Mucosa of stomach (tissue), 1 donor: ENCODE measurements around the gene UGT1A4.

ENCODE experiments used
- H3K27me3 ChIP-seq: one replicate; pipeline ENCODE4 v1.7.0; 2013; ENCODE audit warnings: mild to moderate bottlenecking, low read length; ENCODE audit not compliant: control insufficient read depth, insufficient read depth
- H3K36me3 ChIP-seq: one replicate; pipeline ENCODE4 v1.7.0; 2013; ENCODE audit warnings: low read length; ENCODE audit not compliant: control insufficient read depth, insufficient read depth
- H3K4me1 ChIP-seq: one replicate; pipeline ENCODE4 v1.7.0; 2013; ENCODE audit warnings: mild to moderate bottlenecking, low read length; ENCODE audit not compliant: control insufficient read depth, insufficient read depth
- H3K4me3 ChIP-seq: one replicate; pipeline ENCODE4 v1.7.0; 2013; ENCODE audit warnings: low read length
- H3K9ac ChIP-seq: one replicate; pipeline ENCODE4 v1.7.0; 2013; ENCODE audit warnings: mild to moderate bottlenecking, low read length, moderate library complexity
- H3K9me3 ChIP-seq: one replicate; pipeline ENCODE4 v1.7.0; 2013; ENCODE audit warnings: mild to moderate bottlenecking, low read length, moderate library complexity; ENCODE audit not compliant: control insufficient read depth
- donor health status: Pancreatic carcinoma.

Gene UGT1A4

GRCh38 chr2:233718552-233718951, at the start of gene UGT1A4:
Gene UGT1A4 (plus strand): TSS chr2:233718736. CDS start chr2:233718821, 85 bp downstream.
- H3K9ac ChIP-seq = no peak within 1 kb of the TSS
- no peaks in the 10 kb centered on the region for H3K4me1 ChIP-seq
- no peak within 1 kb of the TSS for H3K4me3 ChIP-seq
- no peaks in the 10 kb centered on the region for H3K36me3 ChIP-seq
- no peaks in the 10 kb centered on the region for H3K27me3 ChIP-seq
- H3K9me3 ChIP-seq = no peaks in the 10 kb centered on the region

GRCh38 chr2:233671290-233672161, 47.0 kb upstream of the UGT1A4 start, which contains the start of gene UGT1A9:
Gene UGT1A9 (plus strand): TSS chr2:233671898. CDS start chr2:233671935, 37 bp downstream.
- no peaks in the 10 kb centered on the region for H3K9me3 ChIP-seq
- H3K4me3 ChIP-seq = no peak within 1 kb of the TSS
- H3K27me3 ChIP-seq = no peaks in the 10 kb centered on the region
- H3K9ac ChIP-seq = no peak within 1 kb of the TSS
- H3K36me3 ChIP-seq = no peaks in the 10 kb centered on the region
- H3K4me1 ChIP-seq = no peaks in the 10 kb centered on the region

GRCh38 chr2:233672886-233673285, 45.6 kb upstream of the UGT1A4 start:
- Histone ChIP-seq H3K9me3 (no peaks in the 10 kb centered on the region), H3K9ac (no peak overlapping the region), H3K36me3 (no peaks in the 10 kb centered on the region), H3K4me1 (no peaks in the 10 kb centered on the region), H3K27me3 (no peaks in the 10 kb centered on the region), H3K4me3 (no peak overlapping the region)

GRCh38 chr2:233673896-233674295, 44.6 kb upstream of the UGT1A4 start:
- Histone ChIP-seq H3K36me3 (no peaks in the 10 kb centered on the region), H3K27me3 (no peaks in the 10 kb centered on the region), H3K4me3 (no peak overlapping the region), H3K9me3 (no peaks in the 10 kb centered on the region), H3K9ac (no peak overlapping the region), H3K4me1 (no peaks in the 10 kb centered on the region)

- no peak overlapping the region for H3K4me3 ChIP-seq
- no peaks in the 10 kb centered on the region for H3K36me3 ChIP-seq
- no peak overlapping the region for H3K9ac ChIP-seq
- no peaks in the 10 kb centered on the region for H3K27me3 ChIP-seq
- H3K4me1 ChIP-seq = no peaks in the 10 kb centered on the region
- no peaks in the 10 kb centered on the region for H3K9me3 ChIP-seq
These were observed 44.2 kb upstream of the UGT1A4 start for GRCh38 chr2:233674314-233674713.

- no peak overlapping the region for H3K9ac ChIP-seq
- H3K4me1 ChIP-seq = no peaks in the 10 kb centered on the region
- no peaks in the 10 kb centered on the region for H3K9me3 ChIP-seq
- no peaks in the 10 kb centered on the region for H3K36me3 ChIP-seq
- H3K27me3 ChIP-seq = no peaks in the 10 kb centered on the region
- no peak overlapping the region for H3K4me3 ChIP-seq
These were observed 43.5 kb upstream of the UGT1A4 start for GRCh38 chr2:233674995-233675394.

- no peak overlapping the region for H3K9ac ChIP-seq
- H3K27me3 ChIP-seq = no peaks in the 10 kb centered on the region
- no peaks in the 10 kb centered on the region for H3K4me1 ChIP-seq
- no peaks in the 10 kb centered on the region for H3K36me3 ChIP-seq
- no peaks in the 10 kb centered on the region for H3K9me3 ChIP-seq
- no peak overlapping the region for H3K4me3 ChIP-seq
These were observed 42.5 kb upstream of the UGT1A4 start for GRCh38 chr2:233676046-233676445.

- no peaks in the 10 kb centered on the region for H3K4me1 ChIP-seq
- H3K9ac ChIP-seq = no peak overlapping the region
- no peaks in the 10 kb centered on the region for H3K36me3 ChIP-seq
- H3K9me3 ChIP-seq = no peaks in the 10 kb centered on the region
- no peak overlapping the region for H3K4me3 ChIP-seq
- no peaks in the 10 kb centered on the region for H3K27me3 ChIP-seq
These were observed 39.3 kb upstream of the UGT1A4 start for GRCh38 chr2:233679196-233679595.

GRCh38 chr2:233680361-233681045, 38.0 kb upstream of the UGT1A4 start:
- Histone ChIP-seq H3K4me1 (no peaks in the 10 kb centered on the region), H3K36me3 (no peaks in the 10 kb centered on the region), H3K9me3 (no peaks in the 10 kb centered on the region), H3K27me3 (no peaks in the 10 kb centered on the region), H3K4me3 (no peak overlapping the region), H3K9ac (no peak overlapping the region)

- no peaks in the 10 kb centered on the region for H3K9me3 ChIP-seq
- no peak within 1 kb of the TSS for H3K9ac ChIP-seq
- no peaks in the 10 kb centered on the region for H3K36me3 ChIP-seq
- H3K27me3 ChIP-seq = no peaks in the 10 kb centered on the region
- peaks cover under 1% of the 10 kb centered on the region for H3K4me1 ChIP-seq
- no peak within 1 kb of the TSS for H3K4me3 ChIP-seq
These were observed 36.9 kb upstream of the UGT1A4 start, which contains the start of gene UGT1A7 for GRCh38 chr2:233681521-233682099. Gene UGT1A7 (plus strand): TSS chr2:233681901. CDS start chr2:233681938, 37 bp downstream.

GRCh38 chr2:233684640-233685039, 33.9 kb upstream of the UGT1A4 start:
- Histone ChIP-seq H3K4me1 (peaks cover 21% of the 10 kb centered on the region), H3K27me3 (no peaks in the 10 kb centered on the region), H3K4me3 (no peak overlapping the region), H3K36me3 (no peaks in the 10 kb centered on the region), H3K9ac (no peak overlapping the region), H3K9me3 (no peaks in the 10 kb centered on the region)

- H3K9ac ChIP-seq = no peak overlapping the region
- no peaks in the 10 kb centered on the region for H3K9me3 ChIP-seq
- H3K4me3 ChIP-seq = no peak overlapping the region
- H3K27me3 ChIP-seq = no peaks in the 10 kb centered on the region
- peaks cover 38% of the 10 kb centered on the region for H3K4me1 ChIP-seq
- no peaks in the 10 kb centered on the region for H3K36me3 ChIP-seq
These were observed 31.6 kb upstream of the UGT1A4 start for GRCh38 chr2:233686928-233687327.
